ENCODE data around the gene STK11IP.

Gene STK11IP

DNA sequence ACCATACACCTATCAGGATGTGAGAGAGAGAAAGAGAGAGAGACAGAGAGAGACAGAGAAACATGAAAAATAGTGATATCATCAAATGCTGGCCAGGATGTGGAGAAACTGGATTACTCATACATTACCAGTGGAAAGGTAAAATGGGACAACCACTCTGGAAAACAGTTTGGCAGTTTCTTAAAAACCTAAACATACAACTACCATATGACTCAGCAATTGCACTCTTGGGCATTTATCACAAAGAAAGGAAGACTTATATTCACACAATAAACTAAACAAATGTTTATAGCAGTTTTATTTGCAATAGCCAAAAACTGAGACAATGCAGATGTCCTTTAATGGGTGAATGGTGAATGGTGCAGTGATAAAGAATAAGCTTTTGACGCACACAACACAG lies 58.9 kb downstream of the STK11IP start:
- DNase-seq: no peak

DNA sequence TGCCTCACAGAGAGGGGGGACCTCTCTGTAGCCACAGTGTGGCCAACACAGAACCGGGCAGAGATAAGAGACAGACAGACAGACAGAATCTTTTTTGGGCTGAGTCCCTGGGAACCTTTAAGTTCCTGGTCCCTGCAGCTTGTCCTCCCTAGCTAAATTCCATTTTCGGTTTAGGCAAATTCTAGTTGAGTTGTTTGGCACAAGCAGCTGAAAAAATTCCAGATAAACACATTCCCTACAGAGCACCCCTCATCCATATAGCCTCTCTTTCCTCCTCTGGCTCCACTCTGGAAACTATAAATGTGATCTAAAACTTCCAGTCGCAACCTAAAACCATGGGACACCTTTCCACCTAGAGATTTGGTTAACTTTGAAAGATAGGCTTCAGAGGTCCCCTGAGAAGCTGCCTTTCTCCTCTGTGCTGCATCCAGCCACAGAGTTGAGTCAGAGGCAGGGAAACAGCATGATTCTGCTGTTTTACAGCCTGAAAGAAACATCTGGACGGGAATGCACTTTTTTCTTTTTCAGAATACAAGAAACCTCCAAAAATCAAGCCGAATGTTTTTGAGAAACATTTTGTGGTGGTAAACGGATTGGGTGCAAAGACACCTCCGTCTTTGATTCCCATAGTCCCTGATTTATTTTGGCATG lies 60.7 kb downstream of the STK11IP start:
- no peak for DNase-seq

DNA sequence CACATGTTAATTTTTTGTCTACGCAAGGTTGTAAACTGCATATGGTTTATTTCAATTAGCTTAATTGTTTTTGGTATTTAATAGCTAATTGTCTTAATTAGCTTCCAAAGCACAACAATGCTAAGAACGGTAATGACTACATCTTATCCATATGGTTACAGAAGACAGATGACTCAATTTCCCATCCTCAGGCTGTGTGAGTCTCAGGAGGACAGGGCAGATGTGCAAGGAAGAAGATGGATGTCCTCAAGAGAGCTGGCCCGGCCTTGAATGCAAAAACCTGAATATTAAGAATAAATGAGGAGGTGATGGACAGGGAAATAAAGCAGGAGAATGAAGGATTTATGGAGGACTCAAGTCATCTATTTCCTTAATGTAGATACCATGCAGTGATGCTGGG lies 61.2 kb downstream of the STK11IP start:
- no peak for DNase-seq

DNA sequence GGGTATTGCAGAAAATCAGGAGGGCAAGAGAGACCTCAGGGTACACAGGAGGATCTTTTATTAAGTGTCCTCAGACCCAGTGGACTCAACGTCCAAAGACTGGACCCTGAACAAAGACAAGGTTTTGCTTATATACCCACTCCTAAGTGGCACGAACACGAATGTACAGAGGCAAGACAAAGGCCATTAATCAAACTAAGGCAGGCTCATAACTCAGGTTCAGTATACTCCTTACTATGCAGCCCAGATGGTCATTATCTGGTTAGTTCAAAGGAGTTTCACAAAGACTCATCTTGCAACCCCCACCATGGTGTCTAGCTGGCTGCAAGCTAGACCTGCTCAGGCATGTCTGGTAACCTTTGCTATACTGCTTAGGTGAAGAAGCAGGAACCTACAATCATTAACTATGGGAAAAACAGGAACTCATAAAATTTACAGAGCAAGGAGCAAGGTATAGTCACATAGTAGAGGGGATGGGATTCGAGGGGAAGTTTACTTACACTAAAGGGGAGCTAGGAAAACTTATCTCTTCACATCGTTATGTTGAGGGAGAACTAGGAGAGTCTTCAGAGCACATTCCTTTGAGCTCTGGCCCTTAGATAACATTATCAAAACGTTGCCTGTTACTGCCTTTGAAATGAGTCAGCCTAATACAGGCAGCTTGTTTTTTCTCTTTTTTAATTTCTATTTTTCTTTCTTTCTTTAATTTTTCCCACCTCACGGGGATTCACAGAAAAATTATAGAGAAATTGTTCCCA lies 63.7 kb downstream of the STK11IP start:
- no peak for DNase-seq

DNA sequence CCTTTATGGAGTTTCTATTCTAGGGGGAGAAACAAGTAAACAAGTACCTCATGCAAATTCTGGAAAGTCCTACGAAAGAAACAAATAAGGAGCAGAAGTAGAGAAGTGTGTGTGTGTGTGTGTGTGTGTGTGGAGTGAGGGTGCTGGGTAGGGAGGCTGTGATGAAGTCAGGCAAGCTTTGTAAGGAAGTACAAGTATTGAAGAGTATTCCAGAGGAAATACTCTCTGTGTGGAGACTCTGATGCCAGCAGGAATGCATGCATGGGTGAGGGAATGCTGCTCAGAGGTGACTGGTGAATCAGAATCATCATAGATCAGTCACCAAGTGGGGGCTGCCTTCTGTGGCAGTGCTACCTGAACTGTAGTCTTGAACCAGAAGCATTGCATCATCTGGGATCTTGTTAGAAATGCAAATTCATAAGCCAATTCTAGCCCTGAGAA lies 64.3 kb downstream of the STK11IP start:
- DNase-seq: no peak

DNA sequence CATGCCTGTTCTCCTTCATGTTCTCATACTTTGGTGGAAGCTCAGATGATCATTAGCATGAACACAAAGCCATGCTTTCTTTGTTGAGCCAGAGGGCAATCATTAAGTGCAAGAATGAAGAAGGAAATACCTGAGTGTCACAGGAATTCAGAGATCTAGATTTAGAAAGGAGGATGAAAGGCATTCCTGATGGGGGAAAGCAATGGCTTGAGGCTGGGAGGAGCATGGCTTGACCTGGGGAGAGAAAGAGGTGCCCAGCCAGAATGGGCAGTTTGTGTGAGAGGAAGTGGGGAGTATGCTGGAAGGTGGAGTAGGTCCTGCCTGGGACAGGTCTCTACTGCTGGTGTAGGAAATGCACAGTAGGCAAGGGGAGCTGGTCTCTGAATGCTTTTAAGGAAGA lies 64.9 kb downstream of the STK11IP start:
- DNase-seq: no peak

DNA sequence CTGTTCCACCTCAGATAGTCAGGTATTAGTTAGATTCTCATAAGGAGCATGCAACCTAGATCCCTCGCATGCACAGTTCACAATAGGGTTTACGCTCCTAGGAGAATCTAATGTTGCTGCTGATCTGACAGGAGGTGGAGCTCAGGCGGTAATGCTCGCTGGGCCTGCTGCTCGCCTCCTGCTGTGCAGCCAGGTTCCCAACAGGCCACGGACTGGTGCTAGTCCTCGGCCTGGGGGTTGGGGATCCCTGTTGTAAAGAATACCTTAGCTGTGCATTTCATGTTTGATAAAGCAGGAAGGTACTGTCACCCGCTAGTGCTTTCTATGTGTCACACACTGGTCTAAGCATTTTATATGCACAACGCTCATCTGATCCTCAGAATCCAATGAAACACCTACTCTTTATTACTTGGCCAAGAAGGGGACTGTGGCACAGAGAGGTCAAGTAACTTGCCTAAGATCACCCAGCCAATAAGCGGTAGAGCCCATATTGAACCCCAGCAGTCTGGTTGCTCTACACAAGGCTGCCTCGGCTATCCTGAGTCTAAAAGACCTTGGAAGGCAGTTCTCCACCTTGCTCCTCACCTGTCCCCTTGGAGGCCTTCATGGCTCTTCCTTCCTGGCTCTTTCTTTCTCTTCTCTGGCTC lies 65.6 kb downstream of the STK11IP start:
- no peak for DNase-seq

DNA sequence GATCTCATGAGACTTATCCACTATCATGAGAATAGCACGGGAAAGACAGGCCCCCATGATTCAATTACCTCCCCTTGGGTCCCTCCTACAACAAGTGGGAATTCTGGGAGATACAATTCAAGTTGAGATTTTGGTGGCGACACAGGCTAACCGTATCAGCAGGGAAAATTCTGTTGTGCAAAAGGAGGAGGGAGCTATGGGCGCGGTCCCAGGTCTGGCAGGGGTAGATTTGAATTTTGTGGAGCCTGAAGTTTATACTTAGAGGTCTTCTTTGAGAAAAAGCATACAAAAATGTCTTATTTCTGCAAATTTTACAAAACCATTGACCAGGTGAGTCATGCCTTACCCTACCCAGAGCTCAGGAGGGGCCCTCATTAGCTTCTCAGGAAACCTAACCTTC lies 66.4 kb downstream of the STK11IP start:
- no peak for DNase-seq

DNA sequence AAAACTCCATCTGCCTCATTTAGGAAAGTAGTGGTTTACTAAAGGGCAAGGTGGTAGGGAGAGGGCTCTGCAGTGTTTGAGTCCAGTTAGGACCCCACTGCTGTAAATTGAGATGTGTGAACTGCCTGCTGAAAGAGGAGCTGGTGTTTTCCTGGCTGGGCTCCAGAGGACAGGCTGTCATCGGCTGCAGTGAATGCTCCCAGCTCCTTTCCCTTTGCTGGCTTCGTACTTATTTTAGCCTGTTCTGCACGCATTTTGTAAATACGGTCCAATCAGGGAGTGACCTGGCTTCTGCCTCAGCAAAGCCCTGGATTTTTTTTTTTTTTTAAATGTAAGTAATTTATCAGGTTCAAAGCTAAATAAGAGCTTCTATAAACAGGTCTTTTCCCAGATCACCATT lies 67.3 kb downstream of the STK11IP start:
- no peak for DNase-seq

DNA sequence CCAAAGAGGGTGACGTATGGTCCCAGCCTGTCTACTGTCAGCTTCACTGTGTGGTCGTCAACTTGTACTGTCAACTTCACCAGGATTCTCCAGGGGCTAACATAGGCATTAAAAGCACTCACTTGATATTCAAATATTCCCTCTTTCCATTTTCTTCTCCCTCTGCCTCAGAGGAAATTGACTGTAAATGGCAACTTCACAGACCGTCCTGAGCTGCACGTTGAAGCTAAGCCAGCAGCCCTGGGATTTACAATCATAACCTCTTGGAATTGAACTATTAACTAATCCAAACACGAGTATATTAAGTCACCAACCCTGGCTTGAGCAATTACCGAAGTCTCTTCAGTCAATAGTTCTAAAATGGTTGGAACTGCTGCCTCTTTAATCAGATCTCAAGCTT lies 68.3 kb downstream of the STK11IP start:
- no peak for DNase-seq
